Mucosa of rectum (tissue), 2 donors: ENCODE results near the gene MIGA1.
"Not testable (repeated sequence)": the region's sequence is repeated elsewhere in the genome, so short reads cannot be mapped to it uniquely, and the experiment has no call there.

ENCODE experiments used
- H3K27ac ChIP-seq, 2 donors: one replicate each; pipeline ENCODE4 v1.7.0; 2013; ENCODE audit warnings: inconsistent platforms in 2 of 2, low read depth in 2 of 2, low read length in 2 of 2
- H3K27me3 ChIP-seq, 2 donors: one replicate each; pipeline ENCODE4 v1.7.0; 2013; ENCODE audit warnings: low read length in 2 of 2; ENCODE audit not compliant: control insufficient read depth in 2 of 2, insufficient read depth in 2 of 2
- H3K36me3 ChIP-seq, 2 donors: one replicate each; pipeline ENCODE4 v1.7.0; 2013; ENCODE audit warnings: low read length in 2 of 2; ENCODE audit not compliant: control insufficient read depth in 2 of 2, insufficient read depth in 2 of 2
- H3K4me1 ChIP-seq, 2 donors: one replicate each; pipeline ENCODE4 v1.7.0; 2013; ENCODE audit warnings: low read length in 2 of 2, mild to moderate bottlenecking in 1 of 2; ENCODE audit not compliant: control insufficient read depth in 2 of 2, insufficient read depth in 2 of 2
- H3K4me3 ChIP-seq, 2 donors: one replicate each; pipeline ENCODE4 v1.7.0; 2013; ENCODE audit warnings: low read length in 2 of 2
- H3K9ac ChIP-seq, 2 donors: one replicate each; pipeline ENCODE4 v1.7.0; 2013; ENCODE audit warnings: low read length in 2 of 2, low read depth in 1 of 2, mild to moderate bottlenecking in 1 of 2
- H3K9me3 ChIP-seq, 2 donors: one replicate each; pipeline ENCODE4 v1.7.0; 2013; ENCODE audit warnings: low read length in 2 of 2; ENCODE audit not compliant: control insufficient read depth in 2 of 2
- donor health status: healthy.
- donor health status: Normal muscosa, but diverticular disease.

Gene MIGA1

GRCh38 chr1:77797991-77798390 lies 18.5 kb downstream of the MIGA1 start:
- no peaks in the 10 kb centered on the region for H3K27me3 ChIP-seq
- H3K4me3 ChIP-seq, result no peak overlapping the region
- H3K9ac ChIP-seq, result no peak overlapping the region
- no peaks in the 10 kb centered on the region for H3K9me3 ChIP-seq
- no peak overlapping the region for H3K27ac ChIP-seq
- H3K4me1 ChIP-seq, result no peaks in the 10 kb centered on the region
- H3K36me3 ChIP-seq, result peaks cover 6 to 12% of the 10 kb centered on the region in 2 donors

- no peaks in the 10 kb centered on the region for H3K27me3 ChIP-seq
Observed at GRCh38 chr1:77802026-77802425, 22.6 kb downstream of the MIGA1 start.

DNA sequence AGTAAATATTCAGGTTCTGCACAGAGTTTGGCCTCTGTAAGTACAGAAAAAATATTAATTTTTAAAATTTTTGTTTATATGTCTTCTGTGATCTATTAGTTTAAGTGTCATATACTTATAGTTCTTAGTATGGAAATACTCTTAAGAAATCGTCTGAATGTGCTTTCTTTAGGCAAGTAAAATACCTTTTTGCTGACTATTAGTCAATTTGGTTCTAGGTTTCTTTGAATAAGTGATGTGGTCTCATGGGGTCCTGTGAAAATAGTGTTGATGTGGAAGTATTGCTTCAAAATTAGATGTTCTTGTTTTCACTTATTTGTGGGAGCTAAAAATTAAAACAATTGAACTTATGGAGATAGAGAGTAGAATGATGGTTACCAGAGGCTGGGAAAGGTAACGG lies 23.9 kb downstream of the MIGA1 start:
- Histone ChIP-seq H3K9ac (no peak overlapping the region), H3K4me3 (no peak overlapping the region), H3K9me3 (no peaks in the 10 kb centered on the region), H3K27me3 (no peaks in the 10 kb centered on the region), H3K36me3 (peaks cover 6 to 20% of the 10 kb centered on the region in 2 donors), H3K27ac (no peak overlapping the region), H3K4me1 (no peaks in the 10 kb centered on the region)

More at GRCh38 chr1:77802026-77802425, 22.6 kb downstream of the MIGA1 start:
- Histone ChIP-seq H3K4me1 (no peaks in the 10 kb centered on the region), H3K36me3 (peaks cover 2 to 12% of the 10 kb centered on the region in 2 donors), H3K9me3 (no peaks in the 10 kb centered on the region), H3K9ac (no peak overlapping the region), H3K4me3 (no peak overlapping the region), H3K27ac (no peak overlapping the region)

- not testable (repeated sequence) for H3K27me3 ChIP-seq, H3K27ac ChIP-seq, H3K9me3 ChIP-seq, H3K4me1 ChIP-seq, H3K4me3 ChIP-seq, H3K9ac ChIP-seq
- peaks cover 20 to 25% of the 10 kb centered on the region in 2 donors for H3K36me3 ChIP-seq
Observed at GRCh38 chr1:77809787-77810462, 30.5 kb downstream of the MIGA1 start.

- H3K36me3 ChIP-seq, result peaks cover 26 to 28% of the 10 kb centered on the region in 2 donors
Observed at GRCh38 chr1:77811589-77811988, 32.1 kb downstream of the MIGA1 start.

DNA sequence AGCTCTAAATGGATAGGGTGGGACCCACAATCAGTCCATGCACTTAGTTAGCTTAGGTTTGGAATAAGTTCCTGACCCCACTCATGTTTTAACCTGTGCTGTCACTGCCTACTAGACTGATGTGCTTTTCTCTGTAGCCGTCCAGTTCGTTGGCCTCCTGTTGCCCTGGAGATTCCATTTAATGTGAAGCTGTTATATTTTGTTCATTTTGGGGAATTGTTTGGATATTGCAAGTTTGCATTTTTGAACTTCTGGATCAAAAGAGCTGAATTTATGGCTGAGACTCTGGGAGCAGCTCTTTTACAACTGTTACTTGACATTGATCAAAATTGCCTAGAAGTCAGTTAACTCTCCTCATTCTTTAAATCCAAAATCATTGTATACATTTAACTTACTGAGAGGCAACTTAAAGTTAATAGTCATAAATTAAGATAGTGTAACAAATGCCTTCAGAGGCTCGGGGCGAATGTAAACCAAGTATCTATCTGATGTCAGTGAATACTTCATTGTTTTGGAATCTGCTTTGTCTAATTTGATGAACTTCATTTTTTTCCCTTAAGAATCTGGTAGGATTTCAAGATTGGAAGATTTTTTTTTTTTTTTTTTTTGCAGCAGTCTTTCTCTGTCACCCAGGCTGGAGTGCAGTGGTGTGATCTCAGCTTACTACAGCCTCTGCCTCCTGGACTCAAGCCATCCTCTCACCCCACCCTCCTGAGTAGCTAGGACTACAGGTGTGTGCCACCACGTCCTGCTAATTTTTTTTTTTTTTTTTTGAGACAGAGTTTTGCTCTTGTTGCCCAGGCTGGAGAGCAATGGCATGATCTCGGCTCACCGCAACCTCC lies 38.1 kb downstream of the MIGA1 start:
- Histone ChIP-seq H3K9me3 (no peaks in the 10 kb centered on the region), H3K36me3 (peaks cover 24 to 27% of the 10 kb centered on the region in 2 donors), H3K27me3 (no peaks in the 10 kb centered on the region), H3K4me1 (no peaks in the 10 kb centered on the region), H3K27ac (no peak overlapping the region), H3K4me3 (no peak overlapping the region), H3K9ac (no peak overlapping the region)

More at GRCh38 chr1:77811589-77811988, 32.1 kb downstream of the MIGA1 start:
- H3K27ac ChIP-seq, H3K9ac ChIP-seq, H3K4me3 ChIP-seq, H3K4me1 ChIP-seq, H3K27me3 ChIP-seq, H3K9me3 ChIP-seq: not testable (repeated sequence)

DNA sequence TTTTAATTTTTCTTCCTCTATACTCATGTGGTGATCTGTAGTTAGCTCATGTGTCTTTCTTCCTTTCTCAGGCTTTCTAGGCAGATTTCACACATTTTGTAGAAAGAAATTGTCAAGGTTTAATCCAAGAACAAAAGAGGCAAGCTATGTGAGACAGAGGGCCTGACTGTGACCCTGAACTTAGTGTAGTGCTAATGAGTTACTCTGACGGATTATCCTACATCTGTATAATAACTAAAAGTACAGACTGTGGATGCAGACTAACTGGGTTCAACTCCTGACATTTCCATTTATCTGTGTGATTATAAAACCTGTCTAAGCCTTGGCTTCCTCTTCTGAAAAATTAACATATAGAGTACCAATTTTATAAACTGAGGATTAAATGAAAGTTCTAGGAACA lies 40.7 kb downstream of the MIGA1 start:
- Histone ChIP-seq H3K36me3 (peaks cover 13 to 15% of the 10 kb centered on the region in 2 donors), H3K27me3 (no peaks in the 10 kb centered on the region), H3K9me3 (no peaks in the 10 kb centered on the region), H3K4me3 (no peak overlapping the region), H3K27ac (no peak overlapping the region), H3K9ac (no peak overlapping the region), H3K4me1 (no peaks in the 10 kb centered on the region)

DNA sequence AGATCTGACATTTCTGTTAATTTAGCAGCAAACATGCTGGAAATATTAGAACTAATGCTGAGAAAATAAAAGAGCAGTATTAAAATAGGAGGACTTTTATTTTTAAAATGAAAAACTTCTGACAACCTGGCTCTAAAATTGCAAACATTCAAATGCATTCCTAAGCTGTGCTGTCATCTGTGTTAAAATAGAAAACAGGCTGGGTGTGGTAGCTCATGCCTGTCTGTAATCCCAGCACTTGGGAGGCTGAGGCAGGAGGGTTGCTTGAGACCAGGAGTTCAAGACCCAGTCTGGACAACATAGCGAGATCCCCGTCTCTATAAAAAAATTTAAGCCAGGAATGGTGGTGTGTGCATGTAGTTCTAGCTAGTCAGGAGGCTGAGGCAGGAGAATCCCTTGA lies 44.6 kb downstream of the MIGA1 start:
- no peak overlapping the region for H3K27ac ChIP-seq
- H3K36me3 ChIP-seq, result peaks cover 3 to 10% of the 10 kb centered on the region in 2 donors
- H3K4me1 ChIP-seq, result no peaks in the 10 kb centered on the region
- no peaks in the 10 kb centered on the region for H3K27me3 ChIP-seq
- H3K9ac ChIP-seq, result no peak overlapping the region
- H3K4me3 ChIP-seq, result no peak overlapping the region
- H3K9me3 ChIP-seq, result no peaks in the 10 kb centered on the region

- no peaks in the 10 kb centered on the region for H3K4me1 ChIP-seq
- no peak overlapping the region for H3K9ac ChIP-seq
- no peak overlapping the region for H3K27ac ChIP-seq
- no peaks in the 10 kb centered on the region for H3K9me3 ChIP-seq
- H3K36me3 ChIP-seq, result peaks cover 3 to 9% of the 10 kb centered on the region in 2 donors
- no peaks in the 10 kb centered on the region for H3K27me3 ChIP-seq
- H3K4me3 ChIP-seq, result no peak overlapping the region
Observed at GRCh38 chr1:77824694-77825093, 45.2 kb downstream of the MIGA1 start.

- Histone ChIP-seq H3K9ac (no peak overlapping the region), H3K36me3 (peaks cover 3 to 4% of the 10 kb centered on the region in 2 donors), H3K4me1 (no peaks in the 10 kb centered on the region), H3K27me3 (no peaks in the 10 kb centered on the region), H3K27ac (no peak overlapping the region), H3K4me3 (no peak overlapping the region), H3K9me3 (no peaks in the 10 kb centered on the region)
Observed at GRCh38 chr1:77825131-77825709, 45.8 kb downstream of the MIGA1 start.
